Measurements from ENCODE around the gene BLOC1S6.
"Not testable (repeated sequence)": the region's sequence is repeated elsewhere in the genome, so short reads cannot be mapped to it uniquely, and the experiment has no call there.

Gene BLOC1S6

DNA sequence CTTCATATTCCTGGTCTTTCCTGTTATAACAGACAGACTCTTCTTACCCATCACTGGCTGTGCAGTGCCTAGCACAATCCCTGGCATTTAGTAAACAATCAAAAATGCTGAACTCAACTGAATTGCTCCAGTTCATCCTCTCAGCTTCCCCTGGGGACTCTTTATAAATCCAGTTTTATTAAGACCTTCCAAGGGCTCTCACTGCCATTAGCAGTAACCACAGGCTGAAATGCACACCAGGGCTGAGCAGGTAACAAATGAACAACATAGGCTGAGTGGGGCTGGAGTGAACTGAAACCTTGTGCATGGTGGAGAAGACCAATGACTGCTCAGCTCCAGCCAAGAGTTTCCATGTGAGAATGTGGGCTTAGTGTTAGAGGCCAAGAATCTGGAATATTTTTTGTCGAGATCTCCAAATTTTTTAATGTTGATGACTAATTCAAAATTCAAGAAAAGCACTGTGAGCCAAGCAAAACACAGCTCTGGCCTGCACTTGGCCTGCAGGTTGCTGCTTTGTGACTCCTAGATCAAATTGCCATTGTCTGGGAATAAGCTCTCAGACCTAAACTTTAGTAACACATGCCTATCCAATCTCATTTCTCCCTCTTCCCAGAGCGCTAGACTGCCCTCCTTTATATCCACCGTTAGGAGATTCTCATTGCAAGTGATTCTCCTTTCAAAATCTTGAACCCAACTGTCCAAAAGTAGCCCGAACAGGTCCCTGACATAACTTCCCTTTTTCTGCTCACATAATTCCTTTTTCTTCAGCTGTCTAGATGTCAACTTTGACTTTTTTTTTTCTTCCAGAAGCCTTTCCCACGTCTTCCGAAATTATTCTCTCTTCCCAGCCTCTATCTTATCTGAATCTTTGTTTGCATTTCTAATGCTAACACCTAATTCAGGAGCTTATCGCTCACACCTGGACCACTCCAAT lies 55.1 kb downstream of the BLOC1S6 start:
- no peak for DNase-seq

DNA sequence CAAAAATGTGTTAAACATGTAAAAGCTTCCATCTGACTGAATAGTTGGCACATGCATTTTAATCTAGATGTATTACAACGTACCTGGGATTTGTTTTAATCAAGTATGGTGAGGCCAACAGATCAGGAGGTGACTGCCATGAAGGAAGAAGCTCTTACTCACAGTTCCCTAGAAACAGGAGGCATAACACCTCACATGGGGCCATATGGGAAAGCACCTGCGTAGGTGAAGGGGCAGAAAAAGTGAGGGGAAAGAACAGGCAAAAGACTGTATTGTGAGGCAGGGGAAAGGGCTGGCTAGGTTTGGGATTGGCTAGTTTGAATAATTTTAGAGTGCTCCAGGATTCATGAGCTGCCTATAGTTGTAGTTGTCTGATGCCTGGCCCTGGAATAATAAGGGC lies 57.3 kb downstream of the BLOC1S6 start:
- no peak for DNase-seq

DNA sequence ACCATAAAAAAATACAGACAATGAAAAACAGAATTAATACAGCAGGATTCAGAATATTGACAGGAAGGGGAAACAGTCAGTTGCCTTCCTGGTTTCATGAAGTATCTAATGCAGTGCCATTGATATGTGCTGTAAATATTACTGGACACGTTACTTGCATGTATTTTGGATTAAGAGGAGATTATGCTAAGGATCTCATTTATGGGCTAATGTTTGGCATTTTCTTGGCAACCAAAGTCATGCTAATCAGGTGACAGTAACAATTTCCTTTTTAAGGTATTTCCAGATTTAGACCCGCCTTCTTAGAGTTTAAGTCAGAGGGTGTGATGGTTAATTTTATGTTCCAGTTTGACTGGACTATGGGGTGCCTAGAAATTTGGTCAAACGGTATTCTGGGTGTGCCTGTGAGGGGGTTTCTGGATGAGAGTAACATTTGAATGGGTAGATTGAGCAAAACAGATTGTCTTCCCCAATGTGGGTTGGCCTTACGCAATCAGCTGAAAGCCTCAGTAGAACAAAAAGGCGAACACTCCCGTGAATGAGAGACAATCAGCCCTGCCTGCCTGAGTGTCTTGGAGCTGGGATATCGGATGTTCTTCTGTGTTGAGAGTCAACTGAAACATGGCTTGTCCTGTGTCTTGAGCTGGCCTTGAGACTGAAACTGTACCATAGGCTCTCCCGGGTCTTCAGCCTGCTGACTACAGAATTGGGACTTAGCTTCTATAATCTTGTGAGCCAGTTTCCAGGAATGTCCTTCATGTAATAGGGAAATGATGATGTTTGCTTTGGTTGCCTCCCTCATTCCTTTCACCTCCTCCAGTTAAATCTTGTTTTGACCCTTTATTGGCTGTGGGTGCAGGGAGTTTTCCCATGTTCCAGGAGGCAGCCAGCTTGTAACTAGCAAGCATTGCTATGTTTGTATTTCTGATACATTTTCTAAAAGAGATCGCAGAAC lies 58.1 kb downstream of the BLOC1S6 start:
- DNase-seq = peak; percentile 24

DNA sequence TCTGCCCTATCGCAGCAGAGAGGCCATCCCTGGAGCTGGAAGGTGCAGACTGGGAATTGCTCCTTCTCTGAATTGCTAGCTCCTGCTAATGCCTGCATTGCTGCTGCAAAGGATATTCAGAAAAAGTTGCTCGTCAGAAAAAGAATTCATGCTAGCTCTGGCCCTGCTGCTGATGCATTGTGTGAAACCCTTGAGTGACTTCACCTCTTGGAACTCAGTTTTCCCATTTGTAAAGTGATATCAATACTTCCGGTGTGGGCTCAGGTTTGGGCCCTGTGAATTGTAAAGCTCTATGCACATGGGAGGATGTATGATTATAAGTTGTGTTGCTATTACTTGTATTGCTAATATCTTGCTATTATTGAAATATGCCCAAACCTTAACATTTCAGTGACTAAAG lies 59.0 kb downstream of the BLOC1S6 start:
- DNase-seq = no peak

DNA sequence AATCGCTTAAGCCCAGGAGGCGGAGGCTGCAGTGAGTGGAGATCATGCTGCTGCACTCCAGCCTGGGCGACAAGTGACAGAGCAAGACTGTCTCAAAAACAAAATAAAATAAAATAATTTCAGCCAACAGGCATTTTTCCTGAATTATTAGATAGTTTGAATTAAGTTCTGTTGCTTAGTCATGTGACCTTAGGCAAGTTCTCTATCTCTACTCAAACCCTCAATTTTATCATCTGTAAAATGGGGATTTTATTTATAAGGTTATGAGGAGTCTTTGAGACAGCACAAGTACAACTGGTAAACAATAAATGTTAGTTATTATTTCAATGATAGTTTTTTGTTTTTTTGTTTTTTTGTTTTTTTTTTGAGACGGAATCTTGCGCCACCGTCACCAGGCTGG lies 60.6 kb downstream of the BLOC1S6 start:
- no peak for DNase-seq

DNA sequence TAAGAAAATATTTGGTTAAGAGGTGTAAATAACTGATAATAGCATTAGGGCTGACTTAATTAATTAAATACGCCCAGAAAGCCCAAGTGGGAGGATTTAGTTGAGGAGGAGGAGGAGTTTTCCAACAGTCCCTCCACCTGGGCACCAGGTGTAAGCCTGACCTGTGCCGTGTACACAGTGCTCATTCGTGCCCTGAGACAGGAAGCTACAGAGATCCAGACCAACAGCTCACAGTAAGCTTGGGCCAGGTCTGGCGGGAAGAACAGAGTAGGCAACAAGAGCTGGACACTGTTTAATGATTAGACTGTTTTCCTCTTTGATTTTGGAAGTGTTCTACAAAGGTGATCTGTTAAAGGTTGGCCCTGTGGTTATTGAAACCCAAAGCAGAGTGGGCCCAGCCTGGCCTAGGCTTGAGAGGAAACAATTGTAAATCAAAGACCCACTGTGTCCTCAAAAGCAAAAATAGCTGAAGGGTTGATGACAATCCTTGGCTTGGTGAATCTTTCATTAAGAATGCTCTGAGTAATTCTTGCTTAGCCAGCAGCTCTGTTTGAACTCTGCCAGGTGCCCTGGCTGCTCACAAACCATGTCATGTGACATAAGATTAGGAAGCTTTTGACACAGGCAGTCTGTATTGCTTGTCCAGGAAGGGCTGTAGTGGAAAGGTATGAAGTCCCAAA lies 61.5 kb downstream of the BLOC1S6 start:
- DNase-seq = no peak

DNA sequence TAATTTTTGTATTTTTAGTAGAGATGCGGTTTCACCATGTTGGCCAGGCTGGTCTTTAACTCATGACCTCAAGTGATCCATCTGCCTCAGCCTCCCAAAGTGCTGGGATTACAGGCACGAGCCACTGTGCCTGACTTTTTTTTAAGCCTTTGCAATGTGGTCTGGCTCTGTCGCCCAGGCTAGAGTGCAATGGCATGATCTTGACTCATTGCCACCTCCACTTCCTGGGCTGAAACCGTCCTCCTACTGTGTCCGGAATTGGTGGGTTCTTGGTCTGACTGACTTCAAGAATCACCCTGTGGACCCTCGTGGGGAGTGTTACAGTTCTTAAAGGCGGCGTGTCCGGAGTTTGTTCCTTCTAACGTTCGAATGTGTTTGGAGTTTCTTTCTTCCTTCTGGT lies 62.8 kb downstream of the BLOC1S6 start:
- not testable (repeated sequence) for DNase-seq

DNA sequence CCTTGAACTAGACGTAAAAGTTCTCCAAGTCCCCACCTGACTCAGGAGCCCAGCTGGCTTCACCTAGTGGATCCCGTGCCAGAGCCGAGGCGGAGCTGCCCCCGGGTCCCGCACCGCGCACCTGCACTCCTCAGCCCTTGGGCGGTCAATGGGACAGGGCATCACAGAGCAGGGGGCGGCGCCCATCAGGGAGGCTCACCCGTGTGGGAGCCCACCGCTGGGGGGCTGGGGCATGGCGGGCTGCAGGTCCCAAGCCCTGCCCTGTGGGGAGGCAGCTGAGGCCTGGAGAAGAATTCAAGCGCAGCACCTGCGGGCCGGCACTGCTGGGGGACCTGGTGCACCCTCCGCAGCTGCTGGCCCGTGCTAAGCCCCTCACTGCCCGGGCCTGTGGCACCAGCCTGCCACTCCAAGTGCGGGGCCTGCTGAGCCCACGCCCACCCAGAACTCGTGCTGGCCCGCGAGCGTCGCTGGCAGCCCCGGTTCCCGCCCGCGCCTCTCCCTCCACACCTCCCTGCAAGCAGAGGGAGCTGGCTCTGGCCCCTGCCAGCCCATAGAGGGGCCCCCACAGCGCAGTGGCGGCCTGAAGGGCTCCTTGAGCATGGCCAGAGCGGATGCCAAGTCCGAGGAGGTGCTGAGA lies 63.8 kb downstream of the BLOC1S6 start:
- no peak for DNase-seq

DNA sequence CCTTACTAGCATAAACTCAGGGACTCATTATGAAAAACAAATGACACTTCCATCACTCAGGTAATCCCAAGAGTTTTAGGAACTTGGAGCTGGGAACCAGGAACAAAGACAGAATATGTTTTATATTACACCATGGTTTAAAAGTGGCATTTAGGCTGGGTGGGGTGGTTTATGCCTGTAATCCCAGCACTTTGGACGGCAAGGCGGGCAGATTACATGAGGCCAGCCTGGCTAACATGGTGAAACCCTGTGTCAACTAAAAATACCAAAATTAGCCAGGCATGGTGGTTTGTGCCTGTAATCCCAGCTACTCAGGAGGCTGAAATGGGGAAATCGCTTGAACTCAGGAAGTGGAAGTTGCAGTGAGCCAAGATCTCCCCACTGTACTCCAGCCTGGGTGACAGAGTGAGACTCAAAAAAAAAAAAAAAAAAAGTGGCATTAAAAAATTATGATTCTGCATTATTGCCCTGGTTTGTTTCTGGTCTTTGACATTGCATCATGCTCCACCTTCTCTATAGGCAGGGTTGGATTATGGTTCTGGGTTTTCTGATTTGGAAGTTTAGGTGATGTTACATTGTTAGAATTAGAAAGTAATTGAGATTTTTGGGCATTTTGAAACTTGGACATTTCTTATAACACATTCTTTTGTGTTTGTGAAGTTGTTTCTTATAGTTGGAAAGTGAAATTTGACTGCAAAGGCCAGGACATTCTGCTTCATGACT lies 66.7 kb downstream of the BLOC1S6 start:
- DNase-seq = peak; percentile 35

DNA sequence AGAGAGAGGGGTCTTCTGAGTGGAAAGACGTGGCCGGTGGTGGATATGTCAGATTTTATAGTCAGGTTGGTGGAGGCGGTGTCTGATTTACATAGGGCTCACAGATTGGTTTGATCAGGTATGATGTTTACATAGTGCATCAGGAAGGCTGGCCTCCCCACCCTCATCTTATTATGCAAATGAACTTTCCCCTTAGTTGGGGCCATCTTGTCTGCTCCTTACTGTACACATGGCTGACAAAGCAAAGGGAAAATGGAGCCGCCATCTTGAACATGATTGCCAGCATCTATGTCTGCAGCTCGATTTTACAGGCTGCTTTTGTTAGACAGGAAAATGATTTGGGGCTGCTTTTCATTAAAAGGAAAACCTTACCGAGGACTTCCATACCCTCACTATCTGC lies 67.6 kb downstream of the BLOC1S6 start:
- no peak for DNase-seq

DNA sequence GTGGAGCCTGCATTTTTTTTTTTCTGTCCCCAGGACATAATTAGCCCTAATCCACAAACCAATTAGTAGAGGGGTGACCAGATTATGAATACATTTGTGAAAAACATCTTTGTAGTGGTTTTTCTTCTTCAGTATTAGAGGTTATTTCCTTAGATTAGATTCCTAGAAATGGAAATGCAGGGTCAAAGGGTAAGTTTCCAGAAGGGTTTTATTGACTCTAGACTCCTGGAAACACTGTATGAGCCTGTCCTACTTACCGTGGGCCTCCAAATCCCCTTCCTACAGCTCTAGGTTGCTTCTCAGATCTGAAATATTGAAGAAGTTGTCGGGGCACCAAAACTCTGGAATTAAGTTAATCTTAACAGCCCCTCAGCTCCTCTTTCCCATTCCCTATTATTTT lies 70.1 kb downstream of the BLOC1S6 start:
- no peak for DNase-seq

DNA sequence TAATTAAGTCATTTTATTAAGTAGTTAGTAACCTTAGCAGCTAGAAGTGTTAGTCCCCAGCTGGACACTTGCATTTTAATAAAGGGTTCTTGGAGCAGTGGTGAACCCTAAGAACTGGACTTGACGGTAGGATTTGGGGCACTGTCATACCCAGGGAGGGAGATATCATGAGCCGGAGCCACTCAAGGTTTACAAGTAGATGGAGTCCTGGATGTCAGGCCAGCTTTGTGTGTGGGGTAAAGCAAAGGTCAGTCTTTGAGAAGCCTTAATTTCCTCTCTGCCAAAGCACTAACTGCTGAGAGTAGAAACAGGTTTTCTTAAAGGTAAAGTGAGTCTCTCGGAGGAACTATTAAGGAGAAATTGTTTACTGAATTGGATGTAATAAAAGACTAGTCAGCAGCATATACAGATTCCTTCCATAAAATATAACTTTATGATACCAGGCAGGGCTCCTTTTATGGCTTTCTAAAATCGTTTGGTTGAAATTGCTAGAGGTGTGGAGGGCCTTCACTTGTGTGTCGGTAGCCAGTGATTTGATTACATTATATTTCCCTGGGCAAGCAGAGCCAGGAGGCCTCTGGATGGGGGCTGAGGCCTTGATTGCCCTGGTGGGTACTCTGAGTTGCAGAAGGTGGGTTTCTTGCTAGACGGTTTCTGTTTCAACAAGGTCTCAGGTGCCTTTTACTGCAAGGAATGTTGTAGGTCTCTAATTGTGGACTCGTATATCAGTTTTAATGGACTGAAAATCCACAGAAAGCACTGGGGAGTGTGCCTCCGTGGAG lies 70.8 kb downstream of the BLOC1S6 start:
- DNase-seq = no peak
